Left colon (tissue), 2 donors: ENCODE measurements around the gene TMED3. TPM values are rescaled to one million over a fixed set of nuclear protein-coding genes. Genes with fewer than 3 reads are reported as not detected.
"Not testable (repeated sequence)": the region's sequence is repeated elsewhere in the genome, so short reads cannot be mapped to it uniquely, and the experiment has no call there.

Experiments used
- ATAC-seq: fragments of 200-7000 bp; cut with Tn5 transposase; one replicate; pipeline ENCODE4 v1.9.1; 2020; ENCODE audit warnings: mild to moderate bottlenecking, moderate library complexity
- DNase-seq, 2 donors: peaks; one replicate each; pipeline ENCODE4 v3.0.0-alpha.2; 2020
- intact Hi-C, 2 donors: fragments of 100-400 bp; cut with DNase I in 1 of 2; cut with micrococcal nuclease in 1 of 2; formaldehyde crosslinking; loops; one replicate each; pipeline versions ENCODE4 v1.11.2 to v1.14.0; 2022; cut with DNase I, micrococcal nuclease
- total RNA-seq, 2 donors: library from RNA; stranded (reverse); fragmentation: NEBNext Ultra II Directional; extraction: Animal tissue kit (Norgen Biotek cat#: 25700); gene quantifications; one replicate each; pipeline ENCODE4 v1.2.1, GENCODE V29; 2021
- donor health status: DM: no; HTN: no; CAD: no.
- donor health status: DM: yes; HTN: yes; CAD: no.

The TMED3 gene
- total RNA-seq, 2 donors from 2014 or later, result 64.0 to 74.3 TPM

- DNase-seq (no peak), ATAC-seq (no peak)
- intact Hi-C loops, result no loop called here
These were observed 3.9 kb downstream of the TMED3 start for GRCh38 chr15:79314811-79315210.

- intact Hi-C loops, result no loop called here
- no peak for DNase-seq
- no peak for ATAC-seq
These were observed 4.9 kb downstream of the TMED3 start for GRCh38 chr15:79315623-79316328.

- ATAC-seq (no peak), DNase-seq (no peak)
- intact Hi-C loops, result no loop called here
These were observed 6.0 kb downstream of the TMED3 start for GRCh38 chr15:79316864-79317263.

GRCh38 chr15:79319973-79320372 lies 9.1 kb downstream of the TMED3 start:
- ATAC-seq, intact Hi-C loops, DNase-seq: not testable (repeated sequence)

GRCh38 chr15:79321876-79322275 lies 11.0 kb downstream of the TMED3 start:
- ATAC-seq, result no peak
- no peak for DNase-seq
- intact Hi-C loops, result no loop called here

GRCh38 chr15:79322306-79322705 lies 11.4 kb downstream of the TMED3 start:
- no peak for DNase-seq
- intact Hi-C loops, result no loop called here
- no peak for ATAC-seq

- intact Hi-C loops, result no loop called here
- DNase-seq (no peak), ATAC-seq (no peak)
These were observed 12.0 kb downstream of the TMED3 start for GRCh38 chr15:79322945-79323344.

- no peak for ATAC-seq
- intact Hi-C loops, result no loop called here
- DNase-seq, result no peak
These were observed 18.3 kb downstream of the TMED3 start for GRCh38 chr15:79329171-79329611.

- ATAC-seq, result peak; percentile 61
- DNase-seq, result no peak
- intact Hi-C loops, result no loop called here
These were observed 22.1 kb downstream of the TMED3 start for GRCh38 chr15:79332824-79333510.

- intact Hi-C loops, result no loop called here
- ATAC-seq, result no peak
These were observed 26.7 kb downstream of the TMED3 start for GRCh38 chr15:79337591-79337990.

GRCh38 chr15:79339588-79340314 lies 28.8 kb downstream of the TMED3 start:
- DNase-seq (no peak), ATAC-seq (peak; percentile 52)
- intact Hi-C loops, result no loop called here

More at GRCh38 chr15:79337591-79337990, 26.7 kb downstream of the TMED3 start:
- DNase-seq, result no peak

GRCh38 chr15:79340315-79340602 lies 29.3 kb downstream of the TMED3 start:
- ATAC-seq (no peak), DNase-seq (no peak)
- intact Hi-C loops, result no loop called here

GRCh38 chr15:79341396-79341795 lies 30.5 kb downstream of the TMED3 start:
- intact Hi-C loops, result no loop called here
- DNase-seq (no peak), ATAC-seq (no peak)

- ATAC-seq (no peak), DNase-seq (no peak)
- intact Hi-C loops, result no loop called here
These were observed 38.6 kb downstream of the TMED3 start for GRCh38 chr15:79349525-79349924.

GRCh38 chr15:79352206-79352605 lies 41.3 kb downstream of the TMED3 start:
- intact Hi-C loops, result no loop called here
- DNase-seq (no peak), ATAC-seq (no peak)

GRCh38 chr15:79357566-79357965 lies 46.7 kb downstream of the TMED3 start:
- intact Hi-C loops, result no loop called here

GRCh38 chr15:79358069-79358468 lies 47.2 kb downstream of the TMED3 start:
- DNase-seq (no peak), ATAC-seq (no peak)

More at GRCh38 chr15:79357566-79357965, 46.7 kb downstream of the TMED3 start:
- ATAC-seq, result no peak
- DNase-seq, result no peak

GRCh38 chr15:79364571-79365240 lies 53.8 kb downstream of the TMED3 start:
- DNase-seq (no peak), ATAC-seq (no peak)
- intact Hi-C loops, result no loop called here

More at GRCh38 chr15:79358069-79358468, 47.2 kb downstream of the TMED3 start:
- intact Hi-C loops, result no loop called here

- intact Hi-C loops, result no loop called here
- no peak for DNase-seq
- no peak for ATAC-seq
These were observed 54.9 kb downstream of the TMED3 start for GRCh38 chr15:79365765-79366164.
